IMR-90 (cell line): Measurements from ENCODE around the gene MEIS2. TPM values are rescaled to one million over a fixed set of nuclear protein-coding genes. Genes with fewer than 3 reads are reported as not detected.

Experiments
- ATAC-seq: fragments of 200-7000 bp; cut with Tn5 transposase; 2 replicates; pipeline ENCODE4 v1.9.1; 2020; ENCODE audit warnings: low read depth, mild to moderate bottlenecking, moderate library complexity
- BruUV-seq: library from RNA; stranded (reverse); fragments of 400-500 nt; replicated peaks from 2 replicates; lab custom pipeline; 2021; lab: Mats Ljungman, UMichigan
- CTCF ChIA-PET: fragments of 300-600 bp; formaldehyde crosslinking; extraction: SDS; loops from one replicate; lab custom pipeline; 2021; ENCODE audit warnings: antibody characterized with exemption; lab: Yijun Ruan, JAX
- POLR2A ChIA-PET: fragments of 300-600 bp; sonication (Branson Sonifier 250); formaldehyde crosslinking; loops from one replicate; lab custom pipeline; 2022; ENCODE audit warnings: antibody characterized with exemption; ENCODE audit not compliant: unreplicated experiment; lab: Charles Lee
- DNase-seq: peaks from one replicate; pipeline ENCODE4 v3.0.0; 2013
- H2AFZ ChIP-seq: replicated peaks from 2 replicates; pipeline ENCODE3; 2013; ENCODE audit warnings: low read length, mild to moderate bottlenecking; ENCODE audit not compliant: poor library complexity
- H2AK5ac ChIP-seq: 2 replicates; pipeline ENCODE4 v1.6.1; 2013; ENCODE audit warnings: low read depth, low read length, inconsistent platforms
- H2AK9ac ChIP-seq: replicated peaks from 2 replicates; pipeline ENCODE3; 2013; ENCODE audit warnings: mild to moderate bottlenecking, low read depth, low read length, moderate library complexity; ENCODE audit not compliant: poor library complexity
- H2BK120ac ChIP-seq: 2 replicates; pipeline ENCODE4 v1.6.1; 2013; ENCODE audit warnings: low read depth, low read length, inconsistent platforms
- H2BK15ac ChIP-seq: 3 replicates; pipeline ENCODE4 v1.6.1; 2013; ENCODE audit warnings: low read depth, low read length, inconsistent platforms
- H2BK20ac ChIP-seq: 2 replicates; pipeline ENCODE4 v1.6.1; 2013; ENCODE audit warnings: low read depth, mild to moderate bottlenecking, inconsistent platforms, low read length, moderate library complexity
- H2BK5ac ChIP-seq: 2 replicates; pipeline ENCODE4 v1.6.1; 2013; ENCODE audit warnings: mild to moderate bottlenecking, low read depth, low read length, inconsistent platforms; ENCODE audit not compliant: poor library complexity, severe bottlenecking
- H3K14ac ChIP-seq: replicated peaks from 2 replicates; pipeline ENCODE4 v1.6.1; 2013; ENCODE audit warnings: low read depth, low read length, inconsistent platforms
- H3K18ac ChIP-seq: 2 replicates; pipeline ENCODE4 v1.6.1; 2013; ENCODE audit warnings: low read depth, low read length, control low read depth
- H3K23ac ChIP-seq: 2 replicates; pipeline ENCODE4 v1.6.1; 2013; ENCODE audit warnings: low read depth, low read length, inconsistent platforms
- H3K27ac ChIP-seq: 2 replicates; pipeline ENCODE4 v1.5.1; 2013; ENCODE audit warnings: mild to moderate bottlenecking, control low read depth, low read length; ENCODE audit not compliant: insufficient read depth
- H3K27me3 ChIP-seq: 2 replicates; pipeline ENCODE4 v1.6.1; 2013; ENCODE audit warnings: low read length; ENCODE audit not compliant: control insufficient read depth, insufficient read depth
- H3K36me3 ChIP-seq: 2 replicates; pipeline ENCODE4 v1.6.1; 2013; ENCODE audit warnings: low read length, mixed read lengths; ENCODE audit not compliant: control insufficient read depth, insufficient read depth
- H3K4ac ChIP-seq: 2 replicates; pipeline ENCODE4 v1.6.1; 2013; ENCODE audit warnings: low read depth, low read length, inconsistent platforms
- H3K4me1 ChIP-seq: 2 replicates; pipeline ENCODE4 v1.6.1; 2013; ENCODE audit warnings: low read length, mixed read lengths; ENCODE audit not compliant: control insufficient read depth, insufficient read depth
- H3K4me2 ChIP-seq: 2 replicates; pipeline ENCODE4 v1.6.1; 2013; ENCODE audit warnings: low read depth, mild to moderate bottlenecking, control low read depth, low read length, moderate library complexity
- H3K4me3 ChIP-seq: 2 replicates; pipeline ENCODE4 v1.5.1; 2013; ENCODE audit warnings: low read depth, mild to moderate bottlenecking, control low read depth, low read length, moderate library complexity; ENCODE audit not compliant: insufficient read depth
- H3K56ac ChIP-seq: 2 replicates; pipeline ENCODE4 v1.6.1; 2013; ENCODE audit warnings: low read length, inconsistent platforms; ENCODE audit not compliant: insufficient read depth; ENCODE audit errors: extremely low read depth
- H3K79me1 ChIP-seq, 2 experiments: 2 replicates each; pipeline ENCODE4 v1.6.1; 2013; ENCODE audit warnings: low read length in 2 of 2, inconsistent platforms in 1 of 2, low read depth in 1 of 2
- H3K9ac ChIP-seq: 2 replicates; pipeline ENCODE4 v1.6.1; 2013; ENCODE audit warnings: low read depth, low read length, control low read depth
- H3K9me1 ChIP-seq: 2 replicates; pipeline ENCODE4 v1.6.1; 2013; ENCODE audit warnings: low read length, inconsistent platforms; ENCODE audit not compliant: insufficient read depth
- H3K9me3 ChIP-seq: 2 replicates; pipeline ENCODE4 v1.6.1; 2013; ENCODE audit warnings: low read length; ENCODE audit not compliant: control insufficient read depth, insufficient read depth
- H4K20me1 ChIP-seq: 2 replicates; pipeline ENCODE4 v1.6.1; 2013; ENCODE audit warnings: low read length, inconsistent platforms; ENCODE audit not compliant: insufficient read depth
- H4K5ac ChIP-seq: 2 replicates; pipeline ENCODE4 v1.6.1; 2013; ENCODE audit warnings: mild to moderate bottlenecking, low read depth, low read length, control low read depth
- H4K8ac ChIP-seq, 2 experiments: 2 replicates each; pipeline ENCODE4 v1.6.1; 2013; ENCODE audit warnings: low read depth in 2 of 2, low read length in 2 of 2, control low read depth in 1 of 2, inconsistent platforms in 1 of 2
- H4K91ac ChIP-seq: 2 replicates; pipeline ENCODE4 v1.6.1; 2013; ENCODE audit warnings: low read depth, low read length, inconsistent platforms; ENCODE audit not compliant: insufficient read depth
- CTCF ChIP-seq: conservative IDR thresholded peaks from 2 replicates; pipeline ENCODE4 v1.5.1; 2012; ENCODE audit warnings: mild to moderate bottlenecking, low read depth, low read length, improper control_type of control experiment
- ELK1 ChIP-seq: fragments of 150-350 bp; IDR thresholded peaks from 2 replicates; pipeline ENCODE4 v1.6.1; 2016; ENCODE audit warnings: low read depth, mild to moderate bottlenecking, low read length, moderate library complexity, borderline replicate concordance
- WGBS, 2 experiments: methylation state at CpG; one replicate each; pipeline versions ENCODE4 v1.1.5 to v1.1.7; 2013; ENCODE audit warnings: missing lambda C conversion rate in 2 of 2; ENCODE audit not compliant: insufficient read length in 1 of 2; ENCODE audit errors: extremely low coverage in 2 of 2; 5-methylcytosine and 5-hydroxymethylcytosine counted together
- dilution Hi-C: fragments of 300-500 bp; cut with HindIII; formaldehyde crosslinking; loops from one replicate; pipeline ENCODE4 v1.14.3; 2018; ENCODE audit warnings: low sequenced_read_pairs; ENCODE audit not compliant: unreplicated experiment
- in situ Hi-C: fragments of 300-500 bp; cut with MboI; formaldehyde crosslinking; loops from 3 replicates; pipeline ENCODE4 v1.14.3; 2019; ENCODE audit warnings: low sequenced_read_pairs, inconsistent platforms, mixed read lengths
- intact Hi-C: fragments of 100-400 bp; cut with micrococcal nuclease; formaldehyde crosslinking; loops from 2 replicates; pipeline ENCODE4 v1.10.0; 2022
- polyA plus RNA-seq, 3 experiments: library from polyadenylated mRNA; depleted of rRNA; stranded (reverse); fragments of >200 nt; gene quantifications; 2 replicates each; pipeline ENCODE4 v1.2.3, GENCODE V29; 2012; ENCODE audit warnings: low replicate concordance in 1 of 3
- total RNA-seq: library from RNA; depleted of rRNA; stranded (reverse); fragments of >200 nt; gene quantifications from 2 replicates; pipeline ENCODE4 v1.2.3, GENCODE V29; 2012

MEIS2 gene
- total and polyA plus RNA-seq, 2 of the 4 experiments (the other 2 are of a cell fraction) = 70.1 to 71.3 TPM

DNA sequence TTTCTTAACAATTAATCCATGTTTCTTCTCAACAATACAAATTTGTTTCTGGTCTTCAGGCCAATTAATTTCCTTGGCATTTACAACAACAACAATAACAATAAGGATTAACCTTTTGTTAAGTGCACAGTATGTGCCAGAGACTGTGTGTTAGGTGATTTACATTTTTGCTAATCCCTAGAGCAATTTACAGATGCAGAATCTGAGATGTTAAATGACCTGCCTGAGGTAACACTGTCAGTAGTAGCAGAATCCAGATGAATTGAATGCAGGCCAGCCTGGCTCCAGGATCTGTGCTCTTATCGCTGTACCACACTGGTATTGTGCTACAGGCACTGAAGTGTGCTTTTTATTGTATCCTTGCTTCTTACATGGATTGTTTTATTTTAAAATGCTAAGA lies 122.2 kb downstream of the MEIS2 start:
- H3K18ac ChIP-seq = no peak overlapping the region
- H3K9ac ChIP-seq = no peak overlapping the region
- in situ Hi-C loops = loop anchor here (10.0 kb wide), 1 partner anchor 57 kb away; no protein-coding TSS in a partner anchor
- no peak overlapping the region for H3K4me2 ChIP-seq
- H3K4ac ChIP-seq = no peak overlapping the region
- WGBS, 2 experiments = no CpG with 5 or more reads among the region's 1 CpG
- no peak for TF ChIP-seq ELK1
- TF ChIP-seq CTCF = no peak
- no peaks in the 10 kb centered on the region for H3K36me3 ChIP-seq
- H3K4me1 ChIP-seq = no peaks in the 10 kb centered on the region
- no peak overlapping the region for H4K5ac ChIP-seq
- no peak overlapping the region for H3K56ac ChIP-seq
- no peak overlapping the region for H2AFZ ChIP-seq
- H3K4me3 ChIP-seq = no peak overlapping the region
- no peak overlapping the region for H2BK15ac ChIP-seq
- H3K14ac ChIP-seq = no peak overlapping the region
- H3K9me3 ChIP-seq = no peaks in the 10 kb centered on the region
- no peak overlapping the region for H2BK20ac ChIP-seq
- H4K8ac ChIP-seq = no peak overlapping the region
- intact Hi-C loops = no loop called here
- H3K79me1 ChIP-seq = no peaks in the 10 kb centered on the region
- H2BK120ac ChIP-seq = no peak overlapping the region
- no peaks in the 10 kb centered on the region for H4K20me1 ChIP-seq
- ChIA-PET POLR2A (no interaction called here), CTCF (no interaction called here)
- no peak overlapping the region for H3K27ac ChIP-seq
- H2BK5ac ChIP-seq = no peak overlapping the region
- H3K27me3 ChIP-seq = no peaks in the 10 kb centered on the region
- dilution Hi-C loops = no loop called here
- no peak overlapping the region for H4K91ac ChIP-seq
- no peak overlapping the region for H2AK9ac ChIP-seq
- ATAC-seq (no peak), DNase-seq (no peak)
- no peak overlapping the region for H3K23ac ChIP-seq
- no TSS peak for BruUV-seq
- no peaks in the 10 kb centered on the region for H3K9me1 ChIP-seq
- H2AK5ac ChIP-seq = no peak overlapping the region
